Neural cell (in vitro differentiated cells): ENCODE results near the gene SPOCD1. TPM values are rescaled to one million over a fixed set of nuclear protein-coding genes. Genes with fewer than 3 reads are reported as not detected.

ENCODE experiments used
- H2AFZ ChIP-seq: fragments of 200-600, 300-800 bp; sonication (generic), shearing (Covaris generic); 2 replicates; pipeline ENCODE4 v1.6.0; 2014; ENCODE audit warnings: low read depth, mild to moderate bottlenecking, antibody characterized with exemption, low read length, moderate library complexity
- H3F3A ChIP-seq: fragments of 200-600 bp; shearing (Covaris generic); 2 replicates; pipeline ENCODE4 v1.6.1; 2016; ENCODE audit warnings: mild to moderate bottlenecking, moderate library complexity, mixed read lengths, antibody characterized with exemption, low read length; ENCODE audit not compliant: insufficient read depth, poor library complexity, severe bottlenecking
- H3K27ac ChIP-seq: fragments of 200-600, 300-800 bp; sonication (generic), shearing (Covaris generic); 2 replicates; pipeline ENCODE4 v1.5.1; 2014; ENCODE audit warnings: mild to moderate bottlenecking, low read length, moderate library complexity
- H3K27me3 ChIP-seq: fragments of 300-800, 200-600 bp; sonication (generic), shearing (Covaris generic); 2 replicates; pipeline ENCODE4 v1.6.0; 2014; ENCODE audit warnings: mild to moderate bottlenecking, low read depth, low read length, moderate library complexity; ENCODE audit not compliant: insufficient read depth
- H3K36me3 ChIP-seq: fragments of 300-800, 200-600 bp; sonication (generic), shearing (Covaris generic); 2 replicates; pipeline ENCODE4 v1.5.1; 2014; ENCODE audit warnings: mild to moderate bottlenecking, antibody characterized with exemption, low read length, moderate library complexity; ENCODE audit not compliant: insufficient read depth
- H3K4me2 ChIP-seq: fragments of 300-800, 200-600 bp; sonication (generic), shearing (Covaris generic); 2 replicates; pipeline ENCODE4 v1.6.0; 2014; ENCODE audit warnings: mild to moderate bottlenecking, low read length
- H3K4me3 ChIP-seq: fragments of 300-800, 200-600 bp; sonication (generic), shearing (Covaris generic); 2 replicates; pipeline ENCODE4 v1.5.1; 2014; ENCODE audit warnings: mild to moderate bottlenecking, low read length, moderate library complexity
- H3K79me2 ChIP-seq: fragments of 200-600 bp; shearing (Covaris generic); replicated peaks from 2 replicates; pipeline ENCODE4 v1.6.0; 2014; ENCODE audit warnings: mild to moderate bottlenecking, low read length, moderate library complexity; ENCODE audit not compliant: insufficient read depth
- H3K9ac ChIP-seq: fragments of 300-800, 200-600 bp; sonication (generic), shearing (Covaris generic); 2 replicates; pipeline ENCODE4 v1.6.1; 2016; ENCODE audit warnings: mild to moderate bottlenecking, low read length, mixed read lengths
- H3K9me2 ChIP-seq: fragments of 200-600 bp; shearing (Covaris generic); 2 replicates; pipeline ENCODE4 v1.6.1; 2016; ENCODE audit warnings: mild to moderate bottlenecking, low read length, mixed read lengths; ENCODE audit not compliant: insufficient read depth
- H3K9me3 ChIP-seq: fragments of 200-600, 300-800 bp; sonication (generic), shearing (Covaris generic); 2 replicates; pipeline ENCODE4 v1.6.1; 2016; ENCODE audit warnings: mild to moderate bottlenecking, mixed run types, low read length, moderate library complexity, mixed read lengths
- H4K20me1 ChIP-seq: fragments of 200-600 bp; shearing (Covaris generic); 2 replicates; pipeline ENCODE4 v1.6.1; 2016; ENCODE audit warnings: mild to moderate bottlenecking, mixed run types; ENCODE audit not compliant: insufficient read depth
- EP300 ChIP-seq: fragments of 450-650 bp; conservative IDR thresholded peaks from 2 replicates; pipeline ENCODE4 v1.6.1; 2014; ENCODE audit warnings: antibody characterized with exemption, mild to moderate bottlenecking, moderate library complexity; ENCODE audit not compliant: poor library complexity, severe bottlenecking
- EZH2 ChIP-seq: fragments of 200-600, 300-800 bp; shearing (Covaris generic), sonication (generic); IDR thresholded peaks from 2 replicates; pipeline ENCODE4 v1.6.1; 2014; ENCODE audit warnings: antibody characterized with exemption, low read length, borderline replicate concordance, mild to moderate bottlenecking; ENCODE audit not compliant: insufficient read depth, poor library complexity, severe bottlenecking
- MXI1 ChIP-seq: fragments of 450-650 bp; conservative IDR thresholded peaks from 2 replicates; pipeline ENCODE4 v1.6.1; 2014; ENCODE audit warnings: antibody characterized with exemption, mild to moderate bottlenecking; ENCODE audit not compliant: poor library complexity, severe bottlenecking
- POLR2AphosphoS5 ChIP-seq: IDR thresholded peaks from 2 replicates; pipeline ENCODE4 v1.6.1; 2012
- SMC3 ChIP-seq: fragments of 450-650 bp; conservative IDR thresholded peaks from 2 replicates; pipeline ENCODE4 v1.6.1; 2014; ENCODE audit warnings: antibody characterized with exemption, mild to moderate bottlenecking, moderate library complexity; ENCODE audit not compliant: poor library complexity
- TAF1 ChIP-seq: IDR thresholded peaks from 2 replicates; pipeline ENCODE4 v1.6.1; 2012; ENCODE audit warnings: low read depth
- polyA plus RNA-seq: library from polyadenylated mRNA; depleted of rRNA; stranded (reverse); fragments of >200 nt; gene quantifications from 2 replicates; pipeline ENCODE4 v1.2.3, GENCODE V29; 2014
- TF ChIP-seq, protein P1 (sequence below): fragments of 450-650 bp; IDR thresholded peaks from 2 replicates; pipeline ENCODE4 v1.5.1; 2014; ENCODE audit warnings: antibody characterized with exemption, mild to moderate bottlenecking, moderate library complexity; ENCODE audit not compliant: poor library complexity, severe bottlenecking
- TF ChIP-seq, protein P2 (sequence below): IDR thresholded peaks from 2 replicates; pipeline ENCODE4 v1.6.1; 2012; ENCODE audit warnings: borderline replicate concordance

Gene SPOCD1
- polyA plus RNA-seq, 1 donor from 2014 or later = not detected

DNA sequence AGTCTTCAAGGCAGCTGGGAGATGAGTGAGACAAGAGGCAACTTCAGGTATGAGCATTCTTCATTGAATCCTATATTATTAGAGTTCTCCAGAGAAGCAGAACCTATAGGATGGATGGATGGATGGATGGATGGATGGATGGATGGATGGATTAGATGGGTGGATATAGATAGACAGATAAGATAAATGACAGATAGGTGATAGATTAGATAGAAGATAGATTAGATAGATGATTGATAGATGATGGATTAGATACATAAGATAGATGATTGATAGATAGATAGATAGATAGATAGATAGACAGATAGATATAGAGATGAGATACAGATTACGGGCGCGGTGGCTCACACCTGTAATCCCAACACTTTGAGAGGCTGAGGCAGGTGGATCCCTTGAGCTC lies 43.2 kb upstream of the SPOCD1 start:
- Histone ChIP-seq H3K36me3 (no peaks in the 10 kb centered on the region), H2AFZ (no peak overlapping the region), H4K20me1 (no peaks in the 10 kb centered on the region), H3K9ac (no peak overlapping the region), H3K27me3 (no peaks in the 10 kb centered on the region), H3K27ac (no peak overlapping the region), H3F3A (no peaks in the 10 kb centered on the region), H3K9me2 (no peaks in the 10 kb centered on the region), H3K4me2 (no peak overlapping the region), H3K9me3 (no peaks in the 10 kb centered on the region), H3K79me2 (no peaks in the 10 kb centered on the region), H3K4me3 (no peak overlapping the region)
- no peak for TF ChIP-seq MXI1
- TF ChIP-seq POLR2AphosphoS5 = no peak
- TF ChIP-seq, protein P1, sequence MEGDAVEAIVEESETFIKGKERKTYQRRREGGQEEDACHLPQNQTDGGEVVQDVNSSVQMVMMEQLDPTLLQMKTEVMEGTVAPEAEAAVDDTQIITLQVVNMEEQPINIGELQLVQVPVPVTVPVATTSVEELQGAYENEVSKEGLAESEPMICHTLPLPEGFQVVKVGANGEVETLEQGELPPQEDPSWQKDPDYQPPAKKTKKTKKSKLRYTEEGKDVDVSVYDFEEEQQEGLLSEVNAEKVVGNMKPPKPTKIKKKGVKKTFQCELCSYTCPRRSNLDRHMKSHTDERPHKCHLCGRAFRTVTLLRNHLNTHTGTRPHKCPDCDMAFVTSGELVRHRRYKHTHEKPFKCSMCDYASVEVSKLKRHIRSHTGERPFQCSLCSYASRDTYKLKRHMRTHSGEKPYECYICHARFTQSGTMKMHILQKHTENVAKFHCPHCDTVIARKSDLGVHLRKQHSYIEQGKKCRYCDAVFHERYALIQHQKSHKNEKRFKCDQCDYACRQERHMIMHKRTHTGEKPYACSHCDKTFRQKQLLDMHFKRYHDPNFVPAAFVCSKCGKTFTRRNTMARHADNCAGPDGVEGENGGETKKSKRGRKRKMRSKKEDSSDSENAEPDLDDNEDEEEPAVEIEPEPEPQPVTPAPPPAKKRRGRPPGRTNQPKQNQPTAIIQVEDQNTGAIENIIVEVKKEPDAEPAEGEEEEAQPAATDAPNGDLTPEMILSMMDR = no peak
- TF ChIP-seq, protein P2, sequence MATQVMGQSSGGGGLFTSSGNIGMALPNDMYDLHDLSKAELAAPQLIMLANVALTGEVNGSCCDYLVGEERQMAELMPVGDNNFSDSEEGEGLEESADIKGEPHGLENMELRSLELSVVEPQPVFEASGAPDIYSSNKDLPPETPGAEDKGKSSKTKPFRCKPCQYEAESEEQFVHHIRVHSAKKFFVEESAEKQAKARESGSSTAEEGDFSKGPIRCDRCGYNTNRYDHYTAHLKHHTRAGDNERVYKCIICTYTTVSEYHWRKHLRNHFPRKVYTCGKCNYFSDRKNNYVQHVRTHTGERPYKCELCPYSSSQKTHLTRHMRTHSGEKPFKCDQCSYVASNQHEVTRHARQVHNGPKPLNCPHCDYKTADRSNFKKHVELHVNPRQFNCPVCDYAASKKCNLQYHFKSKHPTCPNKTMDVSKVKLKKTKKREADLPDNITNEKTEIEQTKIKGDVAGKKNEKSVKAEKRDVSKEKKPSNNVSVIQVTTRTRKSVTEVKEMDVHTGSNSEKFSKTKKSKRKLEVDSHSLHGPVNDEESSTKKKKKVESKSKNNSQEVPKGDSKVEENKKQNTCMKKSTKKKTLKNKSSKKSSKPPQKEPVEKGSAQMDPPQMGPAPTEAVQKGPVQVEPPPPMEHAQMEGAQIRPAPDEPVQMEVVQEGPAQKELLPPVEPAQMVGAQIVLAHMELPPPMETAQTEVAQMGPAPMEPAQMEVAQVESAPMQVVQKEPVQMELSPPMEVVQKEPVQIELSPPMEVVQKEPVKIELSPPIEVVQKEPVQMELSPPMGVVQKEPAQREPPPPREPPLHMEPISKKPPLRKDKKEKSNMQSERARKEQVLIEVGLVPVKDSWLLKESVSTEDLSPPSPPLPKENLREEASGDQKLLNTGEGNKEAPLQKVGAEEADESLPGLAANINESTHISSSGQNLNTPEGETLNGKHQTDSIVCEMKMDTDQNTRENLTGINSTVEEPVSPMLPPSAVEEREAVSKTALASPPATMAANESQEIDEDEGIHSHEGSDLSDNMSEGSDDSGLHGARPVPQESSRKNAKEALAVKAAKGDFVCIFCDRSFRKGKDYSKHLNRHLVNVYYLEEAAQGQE = no peak
- no peak for TF ChIP-seq TAF1
- no peak for TF ChIP-seq SMC3
- no peak for TF ChIP-seq EP300

DNA sequence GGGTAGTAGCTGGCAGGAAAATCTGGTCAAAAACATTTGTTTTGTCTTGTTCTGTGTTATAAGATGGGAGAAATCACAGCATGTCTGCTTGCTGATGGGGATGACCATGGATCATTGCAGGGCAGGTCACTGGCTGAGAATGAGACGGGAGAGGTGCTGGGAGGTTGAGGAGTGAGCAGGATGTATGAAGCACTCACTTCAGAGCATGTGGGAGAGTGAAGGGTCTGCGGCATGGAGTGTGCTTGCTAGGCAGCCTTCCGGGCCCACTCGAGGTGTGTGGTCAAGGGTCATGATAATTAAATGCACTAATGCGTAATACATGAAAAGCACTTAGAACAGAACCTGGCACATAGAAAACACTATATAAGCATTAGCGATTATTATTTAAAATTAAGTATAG lies 42.0 kb upstream of the SPOCD1 start:
- Histone ChIP-seq H4K20me1 (no peaks in the 10 kb centered on the region), H3K36me3 (no peaks in the 10 kb centered on the region), H3K27ac (no peak overlapping the region), H3K4me2 (no peak overlapping the region), H2AFZ (no peak overlapping the region), H3K9ac (no peak overlapping the region), H3K9me3 (no peaks in the 10 kb centered on the region), H3K9me2 (no peaks in the 10 kb centered on the region), H3F3A (no peaks in the 10 kb centered on the region), H3K4me3 (no peak overlapping the region), H3K27me3 (no peaks in the 10 kb centered on the region), H3K79me2 (no peaks in the 10 kb centered on the region)
- TF ChIP-seq MXI1 (no peak), SMC3 (no peak), EZH2 (no peak), TAF1 (no peak), EP300 (no peak), POLR2AphosphoS5 (no peak)
- TF ChIP-seq, protein P2 = no peak
